NCI-H1436 treated with DMSO at 0.1 percent for 48 hours (cell line): ENCODE measurements around the gene MS4A1.
"Not testable (repeated sequence)": the region's sequence is repeated elsewhere in the genome, so short reads cannot be mapped to it uniquely, and the experiment has no call there.

Experiments
- DNase-seq: peaks from one replicate; lab custom pipeline; 2025; lab: John Stamatoyannopoulos, UW

MS4A1 gene

DNA sequence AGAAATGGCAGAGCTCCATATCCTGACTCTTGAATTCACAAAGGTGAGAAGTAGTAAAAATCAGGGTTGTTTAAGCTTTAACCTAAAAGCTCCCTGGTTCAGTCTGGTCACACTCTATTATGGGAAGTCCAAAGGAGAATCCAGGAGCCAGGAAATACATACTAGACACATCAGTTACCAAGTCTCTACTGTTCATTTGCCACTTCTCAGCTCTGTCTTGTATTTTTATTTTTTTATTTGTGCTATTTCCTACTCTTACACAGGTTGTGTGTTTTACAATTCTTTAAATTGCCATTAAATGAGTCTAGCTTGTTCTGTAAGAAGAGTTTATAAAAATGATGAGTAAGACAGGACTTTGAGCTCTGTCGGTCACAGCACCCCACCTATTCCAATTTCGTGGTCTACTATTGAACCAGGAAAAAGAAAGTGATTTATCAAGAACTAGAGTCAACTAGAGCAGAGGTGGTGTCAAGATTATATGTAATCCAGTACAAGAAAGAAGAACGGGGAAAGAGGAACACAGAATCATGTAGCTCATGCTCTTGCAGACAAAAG is 46.7 kb downstream of the MS4A1 start:
- no peak for DNase-seq

DNA sequence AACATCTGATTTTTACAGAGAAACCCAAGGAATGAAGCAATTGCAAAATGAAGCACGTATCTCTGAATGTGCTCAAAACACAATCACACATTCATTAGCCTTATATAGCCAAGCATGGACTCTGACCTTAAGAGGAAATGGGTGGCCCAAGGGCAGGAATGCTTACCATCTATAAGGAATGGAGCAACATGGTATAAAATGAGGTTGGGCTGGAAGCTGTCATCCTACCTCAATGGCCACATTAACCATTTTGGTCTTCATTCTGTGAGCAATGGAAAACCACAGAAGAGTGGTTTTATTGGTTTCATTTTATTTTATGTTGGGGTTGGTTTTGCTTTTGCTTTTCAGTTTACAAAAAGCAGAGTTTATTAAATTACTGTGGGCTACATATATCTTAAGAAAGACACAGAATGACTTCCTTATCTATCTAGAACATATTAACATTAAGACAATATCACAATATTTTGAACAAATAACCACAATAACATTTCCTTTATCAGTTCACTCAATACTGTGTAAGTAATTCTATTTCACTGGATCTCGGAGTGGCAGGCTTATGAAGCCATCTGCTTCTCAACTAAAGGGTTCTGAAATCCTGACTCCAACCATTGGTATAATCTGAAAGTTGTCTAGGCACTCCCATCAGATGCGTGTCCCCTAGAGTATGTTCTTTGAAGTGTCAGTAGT is 48.7 kb downstream of the MS4A1 start:
- no peak for DNase-seq

DNA sequence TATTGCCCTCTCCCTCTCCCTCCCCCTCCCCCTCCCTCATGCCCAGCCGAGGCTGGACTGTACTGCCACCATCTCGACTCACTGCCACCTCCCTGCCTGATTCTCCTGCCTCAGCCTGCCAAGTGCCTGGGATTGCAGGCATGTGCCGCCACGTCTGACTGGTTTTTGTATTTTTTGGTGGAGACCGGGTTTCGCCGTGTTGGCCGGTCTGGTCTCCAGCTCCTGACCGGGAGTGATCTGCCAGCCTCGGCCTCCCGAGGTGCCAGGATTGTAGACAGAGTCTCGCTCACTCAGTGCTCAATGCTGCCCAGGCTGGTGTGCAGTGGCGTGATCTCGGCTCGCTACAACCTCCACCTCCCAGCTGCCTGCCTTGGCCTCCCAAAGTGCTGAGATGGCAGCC is 54.0 kb downstream of the MS4A1 start:
- DNase-seq: not testable (repeated sequence)

DNA sequence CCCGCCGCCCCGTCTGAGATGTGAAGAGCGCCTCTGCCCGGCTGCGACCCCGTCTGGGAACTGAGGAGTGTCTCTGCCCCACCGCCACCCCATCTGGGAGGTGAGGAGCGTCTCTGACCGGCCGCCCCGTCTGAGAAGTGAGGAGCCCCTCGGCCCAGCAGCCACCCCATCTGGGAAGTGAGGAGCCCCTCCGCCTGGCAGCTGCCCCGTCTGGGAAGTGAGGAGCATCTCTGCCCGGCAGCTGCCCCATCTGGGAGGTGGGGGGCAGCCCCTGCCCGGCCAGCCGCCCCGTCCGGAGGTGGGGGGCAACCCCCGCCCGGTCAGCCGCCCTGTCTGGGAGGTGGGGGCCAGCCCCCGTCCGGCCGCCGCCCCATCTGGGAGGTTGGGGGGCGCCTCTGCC is 54.6 kb downstream of the MS4A1 start:
- not testable (repeated sequence) for DNase-seq

DNA sequence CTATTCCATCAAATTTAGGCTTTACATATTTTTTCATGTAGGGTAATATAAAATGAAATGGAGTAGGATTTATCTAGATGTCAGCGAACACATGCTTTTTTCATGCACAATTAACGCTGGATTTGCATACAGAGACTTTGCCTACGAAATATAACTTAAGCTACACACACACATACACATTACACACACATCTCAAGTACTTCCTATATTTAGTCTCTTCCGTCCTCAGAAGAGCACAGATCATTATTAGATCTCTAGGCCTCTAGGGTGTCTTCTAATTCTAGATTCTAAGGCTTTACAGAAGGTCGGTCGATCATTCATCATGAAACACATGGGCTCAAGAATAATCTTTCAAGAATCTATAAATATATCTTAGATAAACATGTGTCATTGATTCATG is 55.7 kb downstream of the MS4A1 start:
- DNase-seq: no peak

DNA sequence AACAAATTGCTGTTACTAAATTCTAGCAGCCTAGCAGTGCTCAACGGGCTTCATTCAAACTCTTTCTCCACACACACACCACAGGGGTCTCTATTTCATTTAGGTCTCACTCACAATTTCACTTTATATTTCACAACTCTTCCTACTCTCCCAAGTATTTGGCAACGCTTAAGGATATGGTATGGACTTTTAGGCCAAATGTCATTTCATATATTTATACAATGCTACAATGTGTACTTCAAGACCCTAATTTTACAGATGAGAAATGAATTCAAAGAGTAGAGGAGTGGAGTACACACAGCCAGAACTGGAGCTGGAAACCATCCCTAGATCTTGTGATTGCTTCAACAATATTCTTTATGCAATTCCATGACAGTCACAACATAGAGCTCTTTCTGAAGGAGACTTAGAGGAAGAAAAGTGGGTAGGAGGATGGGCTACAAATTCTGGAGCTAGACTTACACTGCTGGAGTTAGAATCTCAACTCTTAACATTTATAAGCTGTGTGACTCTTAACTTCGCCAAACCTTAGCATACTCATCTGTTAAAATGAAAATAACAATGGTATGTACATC is 57.1 kb downstream of the MS4A1 start:
- DNase-seq: no peak

DNA sequence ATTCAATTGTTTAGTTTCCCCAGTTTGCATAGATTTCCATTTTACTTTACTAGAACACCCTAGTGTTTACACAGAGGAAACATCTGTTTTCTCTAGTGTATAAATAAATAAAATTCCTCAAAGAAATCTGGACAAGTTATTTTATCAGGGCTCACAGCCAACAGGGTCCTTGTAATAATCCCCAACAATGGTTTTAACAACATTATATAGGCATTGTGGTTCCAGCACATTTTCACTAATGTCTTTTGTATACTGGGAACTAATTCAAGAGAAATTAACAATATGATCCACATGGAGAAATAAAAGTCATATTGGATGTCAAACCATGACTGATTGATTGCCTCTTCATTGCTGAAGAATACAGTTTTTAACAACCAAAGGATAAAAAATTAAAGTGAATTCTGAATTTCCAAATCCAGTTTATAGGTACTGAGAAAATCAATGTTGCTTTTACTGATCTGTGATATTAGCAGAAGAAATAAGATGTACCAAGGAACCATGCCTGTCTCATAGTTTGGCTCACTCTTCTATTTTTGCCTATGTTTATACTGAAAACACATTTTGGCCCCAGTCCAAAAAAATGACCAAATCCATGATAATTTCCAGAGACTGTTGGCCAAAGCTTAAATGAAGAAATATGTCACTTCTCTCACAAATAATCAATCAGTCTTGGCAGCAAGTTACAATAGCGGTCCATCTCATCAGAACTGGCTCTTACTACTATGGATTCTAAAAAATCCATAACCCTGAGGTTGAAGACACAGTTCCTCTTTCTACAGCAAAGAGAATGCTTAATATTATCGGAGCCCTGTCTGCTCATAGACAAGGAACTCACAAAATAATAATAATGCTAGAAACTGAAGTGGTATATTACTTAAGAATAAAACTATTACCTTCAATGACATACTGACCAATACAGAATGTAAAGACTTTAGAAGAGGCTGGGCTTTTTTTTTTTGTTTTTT is 58.1 kb downstream of the MS4A1 start:
- DNase-seq: no peak

DNA sequence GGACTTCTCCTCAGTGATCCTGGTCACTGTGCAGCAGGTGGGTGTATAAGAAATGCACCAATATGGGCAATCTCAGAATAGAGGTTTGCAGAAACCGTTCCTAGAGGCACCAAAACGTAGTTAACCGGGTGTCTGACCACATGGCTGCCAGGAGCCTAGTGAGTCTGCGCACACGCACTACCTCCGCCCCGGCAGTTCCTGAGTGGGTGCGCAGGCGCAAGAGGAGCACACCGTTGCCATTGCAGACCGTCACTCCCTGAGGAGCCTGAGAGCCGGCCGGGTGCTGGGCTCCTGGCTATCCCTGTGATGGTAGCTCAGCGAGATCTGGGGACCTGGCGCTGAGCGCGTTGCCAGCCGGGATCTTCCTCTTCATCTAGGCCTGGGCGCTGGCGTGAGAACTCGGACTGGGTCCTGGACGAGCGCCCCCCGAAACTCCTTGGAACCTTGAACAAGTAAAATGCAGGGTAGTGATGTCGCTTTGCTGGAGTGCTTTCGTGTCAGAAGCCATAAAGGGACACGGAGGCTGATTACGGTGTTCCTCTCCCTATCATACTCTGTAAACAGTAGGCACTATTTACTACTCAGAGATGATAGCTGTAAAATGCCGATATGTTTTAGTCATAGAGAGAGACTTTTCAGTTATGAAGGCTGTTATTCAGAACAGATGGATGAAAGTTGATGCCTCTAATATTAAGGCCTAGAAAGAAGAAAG is 59.7 kb downstream of the MS4A1 start, which contains the start of gene MS4A13:
MS4A13 (plus strand) TSS at position 249 of the 712 bp plus-strand sequence. CDS start 2,692 bp downstream, outside the sequence.
- DNase-seq: no peak
